HG03025 (cell line): ENCODE results near the gene SIX5.
A peak's percentile ranks its signal among the peaks of the same experiment; 100 is the strongest.
"Not testable (repeated sequence)": the region's sequence is repeated elsewhere in the genome, so short reads cannot be mapped to it uniquely, and the experiment has no call there.

Experiments used
- ATAC-seq: cut with Tn5 transposase; IDR thresholded peaks from one replicate; pipeline ENCODE4 v1.9.1; 2021; ENCODE audit warnings: mild to moderate bottlenecking, moderate library complexity; ENCODE audit not compliant: unreplicated experiment, low FRiP score

SIX5 gene

DNA sequence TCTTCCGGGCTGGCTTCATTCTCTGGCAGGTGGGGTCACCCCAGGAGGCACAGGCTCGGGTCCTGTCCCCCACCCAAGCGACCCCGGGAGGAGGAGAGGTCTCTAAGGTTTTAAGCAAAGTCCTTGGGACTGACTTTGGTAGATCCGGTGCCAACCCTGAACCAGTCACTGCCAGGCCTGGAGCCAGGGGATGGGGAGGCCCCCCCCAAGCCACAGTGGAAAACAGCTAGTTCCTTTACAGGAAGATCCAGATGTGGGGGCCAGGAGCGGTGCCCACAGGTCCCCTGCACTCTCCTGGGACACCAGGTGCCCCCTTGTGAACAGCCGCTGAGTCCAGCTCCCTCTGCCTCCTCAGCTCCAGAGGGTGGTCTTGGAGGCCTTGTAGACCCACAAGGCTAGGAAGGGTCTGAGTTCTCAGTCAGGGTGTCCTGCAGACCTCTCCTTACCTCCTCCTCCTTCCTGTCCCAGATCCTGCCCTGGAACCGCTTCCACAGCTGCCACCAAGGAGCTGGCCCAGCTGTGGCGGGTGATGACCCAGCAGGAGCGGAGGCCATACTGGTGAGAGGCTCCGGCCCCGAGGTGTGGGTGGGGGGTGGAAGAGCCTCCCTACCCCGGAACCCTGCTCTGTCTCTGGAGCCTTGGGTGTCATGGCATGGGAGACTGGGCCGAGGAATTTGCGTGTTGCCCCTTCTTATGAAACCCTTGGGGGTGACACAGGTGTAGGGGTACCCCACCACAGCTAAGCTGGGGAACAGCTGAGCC, 6.0 kb downstream of the SIX5 start:
- ATAC-seq: no peak

DNA sequence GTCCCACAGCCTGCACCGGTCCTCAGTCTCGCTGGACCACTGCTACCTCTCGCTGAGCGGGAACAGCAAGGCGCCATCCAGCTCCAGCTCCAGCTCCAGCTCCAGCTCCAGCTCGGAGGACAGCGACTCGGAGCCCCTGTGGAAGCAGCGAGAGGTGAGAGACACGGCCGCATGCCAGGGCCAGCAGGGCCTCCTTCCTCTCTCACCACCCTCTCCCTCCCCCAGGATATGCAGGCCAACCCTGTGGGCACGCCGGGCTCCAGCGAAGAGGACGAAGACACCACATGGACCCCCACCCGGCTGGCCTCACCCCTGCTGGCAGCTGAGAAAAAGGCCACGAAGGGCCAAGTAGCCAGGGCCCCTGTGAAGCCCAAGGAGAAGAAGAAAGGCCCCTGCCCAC, 7.3 kb downstream of the SIX5 start:
- ATAC-seq: no peak

- ATAC-seq: no peak
Measured at GRCh38 chr19:45758921-45759320, 10.1 kb downstream of the SIX5 start.

DNA sequence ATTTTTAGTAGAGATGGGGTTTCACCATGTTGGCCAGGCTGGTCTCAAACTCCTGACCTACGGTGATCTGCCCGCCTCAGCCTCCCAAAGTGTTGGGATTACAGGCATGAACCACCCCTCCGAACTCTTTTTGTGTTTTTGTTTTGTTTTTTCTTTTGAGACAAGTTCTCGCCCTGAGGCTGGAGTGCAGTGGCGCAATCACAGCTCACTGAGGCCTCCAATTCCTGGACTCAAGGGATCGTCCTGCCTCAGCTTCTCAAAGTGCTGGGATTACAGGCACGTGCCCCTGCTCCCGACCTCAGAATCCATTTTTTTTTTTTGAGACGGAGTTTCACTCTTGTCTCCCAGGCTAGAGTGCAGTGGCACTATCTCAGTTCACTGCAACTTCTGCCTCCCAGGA, 11.4 kb downstream of the SIX5 start:
- ATAC-seq: no peak

GRCh38 chr19:45754323-45754722, 14.7 kb downstream of the SIX5 start:
- ATAC-seq: no peak

DNA sequence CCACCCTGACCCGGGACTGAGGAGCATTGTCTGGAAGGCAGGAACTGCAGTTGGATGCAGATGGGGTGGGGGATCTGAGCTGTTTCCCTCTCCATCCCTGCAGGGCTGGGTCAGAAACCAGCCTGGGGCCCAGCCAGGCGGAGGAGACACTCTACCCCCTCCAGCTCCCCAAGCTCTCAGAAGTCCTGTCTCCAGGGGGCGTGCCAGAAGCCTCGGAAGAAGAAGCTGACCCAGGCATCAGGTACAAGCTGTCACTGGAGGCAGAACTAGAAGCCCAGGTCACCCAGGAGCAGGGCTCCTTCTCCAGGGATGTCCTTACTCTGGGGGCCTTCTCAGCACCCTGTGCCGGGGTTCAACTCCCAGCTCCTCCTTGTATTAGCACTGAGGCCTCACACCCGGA, 15.5 kb downstream of the SIX5 start:
- no peak for ATAC-seq

DNA sequence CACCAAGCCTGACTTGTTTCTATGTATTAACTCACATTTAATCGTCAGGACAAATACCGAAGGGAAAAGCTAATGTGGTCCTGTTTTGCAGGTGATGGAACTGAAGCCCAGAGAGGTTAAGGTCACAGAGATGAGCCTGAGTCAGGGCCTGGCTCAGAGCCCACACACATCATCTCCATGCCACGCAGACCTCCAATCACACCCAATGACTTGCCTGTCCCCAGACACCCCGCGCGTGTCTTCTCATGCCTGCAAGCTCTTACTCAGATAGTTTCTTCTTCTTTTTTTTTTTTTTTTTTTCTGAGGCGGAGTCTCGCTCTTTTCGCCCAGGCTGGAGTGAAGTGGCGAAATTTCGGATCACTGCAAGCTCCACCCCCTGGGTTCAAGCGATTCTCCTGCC, 16.4 kb downstream of the SIX5 start:
- no peak for ATAC-seq

DNA sequence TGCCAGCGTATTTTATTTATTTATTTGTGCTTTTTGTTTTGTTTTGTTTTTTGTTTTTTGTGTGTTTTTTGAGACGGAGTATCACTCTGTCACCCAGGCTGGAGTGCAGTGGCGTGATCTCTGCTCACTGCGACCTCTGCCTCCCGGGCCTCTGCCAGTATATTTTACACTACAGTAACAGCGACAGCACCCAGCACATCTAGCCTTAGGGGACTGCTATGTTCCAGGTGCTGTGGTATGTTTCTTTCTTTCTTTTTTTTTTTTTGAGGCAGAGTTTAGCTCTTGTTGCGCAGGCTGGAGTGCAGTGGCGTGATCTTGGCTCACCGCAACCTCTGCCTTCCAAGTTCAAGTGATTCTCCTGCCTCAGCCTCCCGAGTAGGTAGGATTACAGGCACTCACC, 17.6 kb downstream of the SIX5 start:
- not testable (repeated sequence) for ATAC-seq

DNA sequence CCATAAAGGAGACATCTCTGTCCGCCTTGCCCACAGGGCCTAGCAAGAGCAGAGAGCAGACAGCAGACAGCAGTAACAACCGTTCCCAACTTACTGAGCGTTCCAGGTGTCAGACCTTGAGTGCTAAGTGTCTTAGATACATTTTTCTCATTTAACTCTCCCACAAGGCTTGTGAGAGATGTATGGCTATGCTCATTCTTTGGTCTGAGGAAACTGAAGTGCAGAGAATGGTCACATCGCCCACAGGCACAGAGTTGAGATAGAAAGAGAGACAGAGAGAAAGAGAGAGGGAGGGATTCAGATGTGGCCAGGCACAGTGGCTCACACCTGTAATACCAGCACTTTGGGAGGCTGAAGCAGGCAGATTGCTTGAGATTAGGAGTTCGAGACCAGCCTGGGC, 21.5 kb downstream of the SIX5 start:
- no peak for ATAC-seq

DNA sequence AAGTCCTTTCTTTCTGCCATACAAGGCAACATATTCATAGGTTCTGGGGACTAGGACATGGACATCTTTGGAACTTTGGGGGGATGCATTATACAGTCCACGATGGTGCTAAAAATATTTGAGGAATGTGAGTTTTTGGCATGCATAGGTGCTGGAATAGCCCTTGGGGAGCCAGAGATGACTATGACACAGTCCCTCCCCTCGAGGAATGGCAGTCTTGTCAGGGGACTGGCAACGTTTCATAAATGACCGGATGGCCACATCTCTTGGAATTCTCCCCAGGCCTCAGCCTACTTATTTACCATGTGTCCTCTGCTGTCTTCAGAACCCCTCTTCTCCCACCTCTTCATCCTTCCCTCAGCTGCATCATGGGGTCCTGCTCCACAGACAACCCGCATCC, 22.2 kb downstream of the SIX5 start:
- ATAC-seq: no peak

DNA sequence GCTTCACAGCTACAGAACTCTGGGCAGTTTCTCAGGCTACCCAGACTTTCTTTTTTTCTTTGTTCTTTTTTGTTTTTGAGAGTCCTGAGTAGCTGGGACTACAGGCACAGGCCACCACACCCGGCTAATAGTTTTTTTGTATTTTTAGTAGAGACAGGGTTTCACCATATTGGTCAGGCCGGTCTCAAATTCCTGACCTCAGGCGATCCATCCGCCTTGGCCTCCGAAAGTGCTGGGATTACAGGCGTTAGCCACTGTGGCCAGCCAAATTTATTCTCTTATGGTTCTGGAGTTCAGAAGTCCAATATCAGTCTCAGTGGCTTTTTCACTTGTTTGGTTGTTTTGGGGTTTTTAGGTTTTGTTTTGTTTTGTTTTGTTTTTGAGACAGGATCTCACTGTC, 23.4 kb downstream of the SIX5 start:
- ATAC-seq: no peak

- no peak for ATAC-seq
Measured at GRCh38 chr19:45742969-45743368, 26.1 kb downstream of the SIX5 start.

GRCh38 chr19:45739498-45740439, 29.3 kb downstream of the SIX5 start:
- ATAC-seq: no peak

DNA sequence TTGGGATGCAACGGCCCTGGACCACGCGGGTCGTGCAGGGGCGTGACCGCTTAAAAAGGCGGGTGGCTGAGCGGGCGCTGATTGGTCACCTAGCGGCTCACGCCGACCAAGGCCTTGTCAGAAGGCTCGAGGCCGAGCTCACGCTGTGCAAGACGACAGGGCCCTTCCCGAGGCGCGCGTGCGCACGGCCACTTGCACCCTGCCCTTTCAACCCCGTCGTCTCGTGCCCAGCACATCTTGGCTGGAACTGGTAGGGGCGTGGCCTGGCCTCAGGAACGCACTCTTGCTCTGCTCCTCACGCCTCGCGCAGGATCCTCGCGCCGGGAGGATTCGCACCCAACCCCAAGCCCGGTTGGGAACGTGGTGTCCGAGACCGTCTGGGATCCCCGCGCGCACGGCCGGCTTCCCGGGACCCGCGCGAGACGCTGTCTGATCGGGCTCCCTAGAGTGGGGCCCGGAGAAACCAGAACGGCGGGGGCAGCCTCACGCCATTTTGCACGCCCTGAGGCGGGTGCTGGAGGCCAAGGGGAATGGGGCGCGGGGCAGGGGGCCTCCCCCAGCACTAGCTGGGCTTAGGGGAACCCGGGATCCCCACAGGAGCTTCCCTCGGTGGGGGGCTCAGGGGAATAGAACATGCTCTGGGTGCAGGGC, 35.8 kb downstream of the SIX5 start, which contains the start of gene MEIOSIN:
TSS of gene MEIOSIN (plus strand) at position 280 of the 651 bp plus-strand sequence. CDS start 1,938 bp downstream, outside the sequence.
- ATAC-seq: no peak

DNA sequence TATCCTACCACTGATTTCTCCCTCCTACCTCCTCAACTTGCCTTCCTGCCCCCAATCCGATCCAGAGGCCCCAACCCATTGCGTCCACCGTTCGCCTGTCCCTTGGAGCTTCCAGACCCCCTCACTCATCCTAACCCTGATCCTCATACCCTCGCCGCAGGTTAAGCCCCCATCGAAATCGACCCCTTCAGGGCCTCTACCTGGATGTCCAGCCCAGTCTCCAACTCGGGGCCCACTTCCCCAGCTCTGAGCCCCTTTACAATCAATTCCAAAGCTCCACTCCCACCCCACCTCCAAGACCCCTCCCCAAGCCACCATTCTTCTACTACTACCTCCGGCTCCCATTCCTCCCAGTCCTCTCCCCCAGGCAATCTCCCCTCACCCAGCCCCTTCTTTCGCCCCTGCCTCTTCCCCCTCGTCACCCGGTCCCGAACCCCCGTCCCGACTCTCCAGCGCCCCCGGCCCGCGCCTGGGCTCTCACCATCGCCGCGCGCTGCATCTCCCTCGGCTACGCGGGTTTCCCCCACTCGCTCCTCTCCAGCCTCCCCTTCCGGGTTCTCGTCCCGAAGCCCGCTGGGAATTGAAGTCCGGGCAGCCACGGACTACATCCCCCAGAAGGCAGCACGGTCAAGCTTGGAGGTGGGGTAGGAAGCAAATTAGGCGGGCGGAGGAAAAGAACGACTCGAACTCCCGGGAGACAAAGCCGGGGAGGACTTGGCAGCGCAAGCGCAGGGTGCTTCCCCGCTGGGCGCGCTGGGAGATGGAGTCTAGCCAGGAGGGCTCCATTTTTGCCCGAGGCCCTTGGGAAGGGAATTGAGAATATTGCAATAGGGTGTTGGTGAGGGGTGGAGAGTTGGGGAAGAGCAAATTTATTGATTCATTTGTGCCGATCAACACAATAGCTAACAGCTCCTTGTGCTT, 38.4 kb downstream of the SIX5 start, which contains the start of gene FBXO46:
TSS of gene FBXO46 (minus strand) at position 529 of the 921 bp plus-strand sequence. CDS start 17,401 bp downstream, outside the sequence.
- ATAC-seq: peak; percentile 67

GRCh38 chr19:45729800-45730290, 39.2 kb downstream of the SIX5 start:
- no peak for ATAC-seq

DNA sequence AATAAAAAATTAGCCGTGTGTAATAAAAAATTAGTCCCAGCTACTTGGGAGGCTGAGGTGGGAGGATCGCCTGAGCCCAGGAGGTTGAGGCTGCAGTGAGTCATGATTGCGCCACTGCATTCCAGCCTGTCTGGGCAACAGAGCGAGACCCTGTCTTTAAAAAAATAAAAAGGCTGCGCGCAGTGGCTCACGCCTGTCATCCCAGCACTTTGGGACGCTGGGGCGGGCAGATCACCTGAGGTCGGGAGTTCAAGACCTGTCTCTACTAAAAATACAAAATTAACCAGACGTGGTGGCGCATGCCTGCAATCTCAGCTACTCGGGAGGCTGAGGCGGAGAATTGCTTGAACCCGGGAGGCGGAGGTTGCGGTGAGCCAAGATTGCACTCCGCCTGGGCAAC, 40.4 kb downstream of the SIX5 start:
- not testable (repeated sequence) for ATAC-seq

DNA sequence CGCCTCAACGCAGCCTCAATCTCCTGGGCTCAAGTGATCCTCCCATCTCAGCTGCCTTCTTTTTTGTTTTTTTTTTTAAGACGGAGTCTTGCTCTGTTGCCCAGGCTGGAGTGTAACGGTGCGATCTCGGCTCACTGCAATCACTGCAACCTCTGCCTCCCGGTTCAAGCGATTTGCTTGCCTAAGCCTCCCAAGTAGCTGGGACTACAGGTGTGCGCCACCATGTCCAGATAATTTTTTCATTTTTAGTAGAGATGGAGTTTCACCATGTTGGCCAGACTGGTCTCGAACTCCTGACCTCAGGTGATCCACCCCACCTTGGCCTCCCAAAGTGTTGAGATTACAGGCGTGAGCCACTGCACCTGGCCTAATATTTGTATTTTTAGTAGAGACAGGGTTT, 49.0 kb downstream of the SIX5 start:
- ATAC-seq: not testable (repeated sequence)

DNA sequence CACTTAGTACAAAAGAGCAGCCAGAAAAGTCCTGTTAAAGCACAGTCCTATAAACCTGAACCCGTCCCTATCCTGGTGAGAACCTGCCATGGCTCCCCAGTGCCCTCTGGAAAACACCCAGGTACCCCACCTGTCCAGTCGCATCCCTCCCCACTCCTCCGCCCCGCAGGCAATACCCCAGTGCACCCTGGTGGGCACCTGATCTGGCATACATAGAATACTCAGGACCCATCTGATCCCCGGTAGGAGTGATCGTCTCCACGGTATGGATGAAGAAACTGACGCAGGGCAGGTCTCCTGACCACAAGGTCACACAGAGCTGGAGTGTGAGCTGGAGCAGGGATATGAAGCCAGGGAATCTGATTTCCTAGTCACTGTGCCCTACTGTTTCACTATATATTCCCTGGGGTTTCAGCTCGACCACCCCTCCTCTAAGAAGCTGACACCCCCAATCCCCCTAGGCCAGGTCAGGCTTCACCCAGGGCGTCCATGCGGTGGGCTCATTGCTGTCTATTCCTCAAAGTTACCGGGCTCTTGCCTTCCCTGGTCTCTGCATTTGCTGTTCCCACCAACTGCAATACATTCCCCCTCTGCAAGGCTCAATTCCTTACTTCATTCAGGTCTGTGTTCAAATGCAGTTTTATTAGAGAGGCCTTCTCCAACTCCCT, 50.9 kb downstream of the SIX5 start:
- no peak for ATAC-seq
